GM12865 (cell line): ENCODE results near the gene CABP2.
"Not testable (repeated sequence)": the region's sequence is repeated elsewhere in the genome, so short reads cannot be mapped to it uniquely, and the experiment has no call there.

Source experiments
- DNase-seq: peaks from one replicate; pipeline ENCODE4 v3.0.0; 2010; ENCODE audit warnings: low read depth
- H3K4me3 ChIP-seq: 2 replicates; pipeline ENCODE4 v1.5.1; 2011; ENCODE audit warnings: mild to moderate bottlenecking, low read depth, low read length, control low read depth
- CTCF ChIP-seq: IDR thresholded peaks from 2 replicates; pipeline ENCODE4 v1.5.1; 2011; ENCODE audit warnings: low read length, control low read depth, low read depth, inconsistent platforms; ENCODE audit not compliant: insufficient read depth; ENCODE audit errors: missing control alignments

CABP2 gene

DNA sequence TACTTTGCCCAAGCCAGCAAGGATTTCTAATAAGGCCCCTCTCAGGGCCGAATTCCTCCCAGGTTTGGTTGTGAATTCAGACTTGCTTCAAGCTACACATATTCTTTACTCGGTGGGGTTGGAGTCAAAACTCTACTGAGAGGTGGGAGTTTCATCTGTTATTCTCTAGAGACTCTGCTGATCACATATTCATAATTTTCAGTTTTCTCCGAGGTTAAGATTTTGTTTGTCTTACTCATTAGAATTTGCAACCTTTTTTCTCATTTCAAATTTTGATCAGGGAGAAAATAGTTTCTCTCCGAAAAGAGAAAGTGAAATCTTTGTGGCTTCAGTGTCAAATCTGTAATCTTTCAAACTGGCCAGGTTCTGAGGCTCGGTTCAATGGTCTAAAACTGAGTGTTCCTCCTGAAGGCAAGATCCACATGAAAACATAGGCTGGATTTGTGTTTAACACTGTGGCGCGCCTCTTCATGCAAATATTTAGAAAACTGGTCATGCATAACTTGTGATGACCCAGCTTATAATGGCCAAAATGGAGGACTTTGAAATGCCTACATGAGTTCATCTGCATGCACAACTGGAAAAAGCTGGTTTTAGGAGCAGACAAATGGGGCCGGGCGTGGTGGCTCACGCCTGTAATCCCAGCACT is 38.8 kb upstream of the CABP2 start:
- DNase-seq = peak; percentile 88
- no peak for TF ChIP-seq CTCF
- peak overlapping the region; percentile 19; the same call in 1 of the 2 replicates for H3K4me3 ChIP-seq

DNA sequence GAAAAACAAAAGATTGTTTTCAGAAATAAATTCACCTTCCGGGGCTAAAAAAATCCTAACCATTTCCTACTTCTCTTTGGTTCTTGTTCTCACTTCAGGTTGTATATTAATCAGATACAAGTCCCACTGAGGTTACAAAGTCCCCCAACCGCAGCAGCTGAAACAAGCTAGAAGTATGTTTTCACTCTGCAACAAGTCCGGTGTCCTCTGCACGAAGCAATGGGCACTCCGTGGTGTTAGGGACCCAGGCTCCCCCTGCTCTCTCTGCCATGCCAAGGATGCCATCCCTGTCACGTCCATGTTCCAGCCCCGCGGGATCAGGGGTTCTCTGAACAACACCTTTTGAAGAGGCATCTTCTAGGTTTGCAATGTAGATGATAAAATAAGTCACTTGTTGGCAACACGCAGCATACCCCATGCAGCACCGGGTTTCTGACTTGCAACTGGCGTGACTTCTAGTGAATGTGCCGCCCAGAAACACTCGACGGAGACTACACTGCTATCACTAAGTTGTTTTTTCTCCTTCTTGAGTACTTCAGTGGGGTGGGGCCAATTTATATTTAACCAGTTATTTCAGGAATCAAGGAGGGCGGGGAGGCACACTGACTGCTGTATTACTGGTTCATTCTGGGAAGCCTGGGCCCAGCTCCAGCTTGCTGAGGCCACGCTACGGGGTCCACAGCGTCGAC is 35.0 kb upstream of the CABP2 start:
- no peak for TF ChIP-seq CTCF
- peak; percentile 87 for DNase-seq
- H3K4me3 ChIP-seq = peak overlapping the region; percentile 2; the same call in 1 of the 2 replicates

- no peak for DNase-seq
- no peak overlapping the region for H3K4me3 ChIP-seq
- no peak for TF ChIP-seq CTCF
Measured at GRCh38 chr11:67556244-67556643, 33.0 kb upstream of the CABP2 start.

DNA sequence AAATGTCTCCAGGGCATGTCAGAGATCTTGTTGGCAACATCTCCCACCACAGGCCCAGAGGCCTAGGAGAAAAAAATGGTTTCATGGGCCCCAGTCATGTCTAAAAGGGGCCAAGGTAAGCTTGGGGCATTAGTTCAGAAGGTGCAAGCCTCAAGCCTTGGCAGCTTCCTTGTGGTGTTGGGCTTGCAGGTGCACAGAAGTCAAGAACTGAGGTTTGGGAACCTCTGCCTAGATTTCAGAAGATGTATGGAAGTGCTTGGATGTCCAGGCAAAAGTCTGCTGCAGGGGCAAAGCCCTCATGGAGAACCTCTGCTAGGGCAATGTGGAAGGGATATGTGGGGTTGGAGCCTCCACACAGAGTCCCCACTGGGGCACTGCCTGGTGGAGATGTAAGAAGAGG is 28.5 kb upstream of the CABP2 start:
- H3K4me3 ChIP-seq, DNase-seq: not testable (repeated sequence)

DNA sequence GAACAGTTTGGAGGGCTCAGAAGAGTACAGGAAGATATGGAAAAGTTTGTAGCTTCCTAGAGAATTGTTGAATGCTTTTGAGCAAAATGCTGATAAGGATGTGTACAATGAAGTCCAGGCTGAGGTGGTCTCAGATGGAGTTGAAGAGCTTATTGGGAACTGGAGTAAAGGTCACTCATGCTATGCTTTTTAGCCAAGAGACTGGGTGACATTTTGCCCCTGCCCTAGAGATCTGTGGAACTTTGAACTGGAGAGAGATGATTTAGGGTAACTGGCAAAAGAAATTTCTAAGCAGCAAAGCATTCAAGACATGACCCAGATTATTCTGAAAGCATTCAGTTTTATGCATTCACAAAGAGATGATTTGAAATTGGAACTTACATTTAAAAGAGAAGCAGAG is 27.9 kb upstream of the CABP2 start:
- no peak for DNase-seq
- no peak for TF ChIP-seq CTCF
- H3K4me3 ChIP-seq = no peak overlapping the region

DNA sequence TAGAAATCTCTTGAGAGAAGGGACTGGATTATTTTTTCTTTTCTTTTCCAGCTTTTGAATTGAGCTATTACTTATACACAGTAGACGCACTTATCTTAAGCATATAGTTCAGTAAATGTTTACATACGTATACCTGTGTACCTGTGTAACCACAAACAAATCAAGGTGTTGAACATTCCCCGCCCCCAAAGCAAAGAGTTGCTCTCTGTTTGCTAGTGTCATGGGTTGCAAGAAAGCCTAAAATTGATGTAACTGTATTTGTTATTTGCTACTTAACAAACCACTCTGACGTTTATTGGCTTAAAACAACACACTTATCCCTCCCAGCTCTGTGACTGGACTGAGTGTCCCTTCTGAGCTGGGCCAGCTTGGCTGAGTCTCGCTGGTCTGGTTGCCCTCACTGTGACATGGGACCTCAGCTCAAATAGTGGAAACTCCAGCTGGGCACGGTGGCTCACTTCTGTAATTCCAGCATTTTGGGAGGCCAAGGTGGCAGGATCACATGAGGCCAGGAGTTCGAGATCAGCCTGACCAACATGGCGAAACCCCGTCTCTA is 25.4 kb upstream of the CABP2 start:
- TF ChIP-seq CTCF = no peak
- no peak overlapping the region for H3K4me3 ChIP-seq
- DNase-seq = no peak

GRCh38 chr11:67548112-67548511 is 24.9 kb upstream of the CABP2 start:
- not testable (repeated sequence) for DNase-seq, H3K4me3 ChIP-seq

- no peak for DNase-seq
- H3K4me3 ChIP-seq = no peak overlapping the region
- no peak for TF ChIP-seq CTCF
Measured at GRCh38 chr11:67545280-67545679, 22.0 kb upstream of the CABP2 start.
